HG02973 (cell line): Measurements from ENCODE around the gene DIAPH3.
A peak's percentile ranks its signal among the peaks of the same experiment; 100 is the strongest.

Experiments
- ATAC-seq: cut with Tn5 transposase; IDR thresholded peaks from one replicate; pipeline ENCODE4 v1.9.1; 2021; ENCODE audit warnings: moderate library complexity; ENCODE audit not compliant: unreplicated experiment

The DIAPH3 gene

DNA sequence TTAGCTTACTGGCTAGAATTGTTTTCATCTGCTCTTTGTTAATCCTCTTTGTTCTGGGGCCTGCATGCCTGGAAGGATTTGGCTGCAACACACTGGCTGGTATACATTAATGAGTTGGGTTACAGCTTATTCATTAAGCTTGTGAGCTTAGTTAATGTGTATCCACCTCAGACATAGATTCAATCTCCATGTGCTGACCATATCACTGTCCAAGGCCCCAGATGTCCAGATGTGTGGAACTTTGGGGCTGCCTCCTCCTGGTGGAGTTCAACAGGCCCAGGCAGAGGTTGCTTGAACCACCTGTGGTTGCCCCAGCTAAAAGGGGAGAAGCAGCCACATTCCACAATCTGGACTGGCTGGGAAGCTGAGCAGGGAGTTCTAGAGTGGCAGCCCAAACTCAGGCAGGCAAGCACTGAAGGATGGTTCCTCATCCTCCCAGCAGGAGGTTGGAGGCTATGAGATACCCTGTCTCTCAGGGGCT is 5.4 kb downstream of the DIAPH3 start:
- ATAC-seq: peak; percentile 38

GRCh38 chr13:60155978-60156377 is 7.8 kb downstream of the DIAPH3 start:
- no peak for ATAC-seq

GRCh38 chr13:60152904-60153303 is 10.8 kb downstream of the DIAPH3 start:
- ATAC-seq: no peak

GRCh38 chr13:60152114-60152513 is 11.6 kb downstream of the DIAPH3 start:
- ATAC-seq: no peak

GRCh38 chr13:60150538-60150937 is 13.2 kb downstream of the DIAPH3 start:
- no peak for ATAC-seq

DNA sequence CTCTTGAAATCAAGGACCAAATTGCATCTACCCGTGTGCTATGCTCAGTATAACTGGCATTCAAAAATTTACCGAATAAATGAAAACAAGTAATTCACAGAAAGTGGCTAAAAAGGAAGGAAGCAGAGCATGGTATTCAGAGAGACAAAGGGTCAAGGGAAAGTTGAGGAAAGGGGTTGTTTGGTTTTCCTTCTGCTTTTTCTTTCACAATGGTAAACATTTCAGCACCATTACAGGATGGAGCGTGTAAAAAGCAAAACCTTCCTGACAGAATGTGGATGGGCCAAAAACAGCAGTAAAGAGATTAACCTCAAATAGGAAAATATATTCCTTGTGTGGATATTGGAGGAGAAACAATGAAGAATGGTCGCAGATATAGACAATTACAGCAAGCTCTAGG is 14.8 kb downstream of the DIAPH3 start:
- no peak for ATAC-seq

GRCh38 chr13:60147361-60147760 is 16.4 kb downstream of the DIAPH3 start:
- no peak for ATAC-seq

- ATAC-seq: no peak
These were observed 17.3 kb downstream of the DIAPH3 start for GRCh38 chr13:60146471-60146870.

GRCh38 chr13:60143775-60144174 is 20.0 kb downstream of the DIAPH3 start:
- no peak for ATAC-seq

DNA sequence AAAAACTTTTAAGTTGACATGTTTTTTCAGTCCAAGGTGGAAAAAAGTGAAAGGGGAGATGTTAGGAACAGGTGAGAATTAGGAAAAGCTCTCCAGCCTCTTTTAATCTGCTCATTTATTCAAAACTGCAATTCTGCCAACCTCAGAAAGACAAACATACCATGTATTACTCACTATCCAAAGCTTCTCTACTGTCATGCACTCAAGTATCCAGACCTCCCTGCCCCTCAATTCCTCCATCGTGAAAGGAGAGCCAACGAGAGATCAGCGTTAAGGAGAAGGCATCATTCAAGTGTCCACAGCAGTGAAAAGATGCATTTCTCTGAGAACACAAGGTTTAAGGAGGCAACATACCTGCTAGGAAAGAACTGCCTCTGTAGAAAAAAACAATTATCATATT is 24.5 kb downstream of the DIAPH3 start:
- ATAC-seq: no peak

DNA sequence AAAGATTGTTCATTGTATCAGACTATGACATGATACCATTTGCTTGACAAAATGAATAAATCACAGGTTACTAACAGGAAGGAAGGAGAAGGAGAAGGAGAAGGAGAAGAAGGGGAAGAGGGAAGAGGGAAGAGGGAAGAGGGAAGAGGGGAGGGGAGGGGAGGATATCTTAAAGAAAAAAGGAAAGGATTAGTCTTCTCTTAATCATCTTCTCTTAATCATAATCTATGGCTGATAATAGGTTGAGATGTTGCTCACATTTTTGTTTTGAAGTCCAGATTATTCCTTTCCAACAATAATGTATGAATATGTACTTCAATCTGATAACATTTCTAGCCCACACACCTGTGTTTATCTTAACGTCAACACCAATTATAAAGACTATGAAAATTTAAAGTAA is 25.1 kb downstream of the DIAPH3 start:
- no peak for ATAC-seq

- no peak for ATAC-seq
These were observed 25.7 kb downstream of the DIAPH3 start for GRCh38 chr13:60137911-60138560.

- no peak for ATAC-seq
These were observed 28.4 kb downstream of the DIAPH3 start for GRCh38 chr13:60135344-60135743.

GRCh38 chr13:60134376-60134775 is 29.4 kb downstream of the DIAPH3 start:
- no peak for ATAC-seq

DNA sequence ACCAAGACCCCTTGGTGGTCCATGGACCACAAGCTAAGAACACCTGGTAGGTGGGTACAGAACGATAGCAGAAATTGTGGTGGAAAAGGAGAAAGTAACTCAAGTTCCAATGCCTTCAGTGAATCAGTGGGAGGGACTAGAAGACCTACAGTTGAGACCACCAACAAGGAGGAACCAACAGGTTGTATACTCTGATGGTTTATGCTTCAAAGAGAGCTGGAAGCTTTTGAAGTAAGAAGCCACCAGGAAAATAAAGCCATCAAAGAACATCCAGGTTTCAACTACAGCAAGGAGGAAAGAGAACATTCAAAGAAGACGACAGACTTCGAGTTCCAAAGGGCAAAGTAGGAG is 42.4 kb downstream of the DIAPH3 start:
- no peak for ATAC-seq

DNA sequence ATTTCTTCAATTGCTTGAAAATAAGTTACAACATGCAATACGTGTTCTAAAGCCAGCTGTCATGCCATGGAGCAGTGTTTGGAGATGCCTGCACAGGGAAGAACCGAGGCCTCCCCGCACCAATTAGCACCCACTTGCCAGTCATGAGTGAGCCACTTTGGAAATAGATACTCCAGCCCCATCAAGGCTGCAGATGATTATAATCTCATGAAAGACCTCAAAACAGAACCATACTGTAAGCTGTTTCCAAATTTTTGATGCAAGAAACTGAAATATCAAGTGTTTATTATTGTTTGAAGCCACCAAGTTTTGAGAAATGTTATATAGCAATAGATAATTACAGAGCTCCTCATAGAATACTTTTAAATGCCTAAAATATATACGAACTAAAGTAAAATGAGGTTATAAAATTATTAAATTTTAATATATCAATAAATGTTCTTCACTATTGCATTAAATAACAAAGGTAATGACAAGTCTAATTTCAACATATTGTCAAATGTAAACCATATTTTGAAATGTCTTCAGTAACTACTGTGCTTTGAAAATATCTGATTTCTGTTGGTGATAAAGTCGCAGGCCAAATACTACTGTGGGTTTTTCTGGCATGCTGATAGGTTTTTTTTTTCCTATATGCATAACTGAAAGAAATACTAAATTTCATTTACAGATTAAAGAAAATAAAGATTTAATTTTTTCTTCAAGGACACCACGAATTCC is 43.0 kb downstream of the DIAPH3 start:
- ATAC-seq: no peak

DNA sequence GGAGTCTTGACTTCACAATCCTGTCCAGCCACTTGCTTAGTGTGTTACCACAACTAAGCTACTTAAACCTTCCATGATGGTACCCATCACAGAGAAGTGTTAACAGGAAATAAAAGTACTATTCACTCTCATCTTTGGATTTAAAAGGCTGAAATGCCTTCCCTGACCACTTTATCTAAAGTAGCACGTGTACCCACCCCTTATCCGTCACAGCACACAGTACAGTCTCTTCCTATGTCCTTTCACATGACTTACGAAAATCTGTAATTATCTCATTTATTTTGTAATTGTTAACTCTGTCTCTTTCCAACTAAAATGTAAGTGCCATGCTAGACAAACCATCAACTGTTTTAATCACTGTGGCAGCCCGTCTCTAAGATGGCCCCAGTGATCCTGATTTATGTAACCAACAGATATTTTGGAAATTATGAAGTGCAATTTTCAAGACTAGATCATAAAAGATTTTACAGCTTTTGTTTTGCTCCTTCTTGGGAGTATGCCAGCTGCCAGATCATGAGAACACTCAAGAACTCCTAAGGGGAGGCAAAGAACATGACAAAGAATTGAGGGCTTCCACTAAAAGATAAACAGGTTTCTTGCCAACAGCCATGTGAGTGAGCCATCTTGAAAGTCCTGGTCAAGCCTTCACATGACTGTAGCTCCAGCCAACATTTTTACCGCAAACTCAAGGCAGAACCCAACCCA is 44.9 kb downstream of the DIAPH3 start:
- ATAC-seq: no peak

- ATAC-seq: no peak
These were observed 49.2 kb downstream of the DIAPH3 start for GRCh38 chr13:60114499-60115028.

DNA sequence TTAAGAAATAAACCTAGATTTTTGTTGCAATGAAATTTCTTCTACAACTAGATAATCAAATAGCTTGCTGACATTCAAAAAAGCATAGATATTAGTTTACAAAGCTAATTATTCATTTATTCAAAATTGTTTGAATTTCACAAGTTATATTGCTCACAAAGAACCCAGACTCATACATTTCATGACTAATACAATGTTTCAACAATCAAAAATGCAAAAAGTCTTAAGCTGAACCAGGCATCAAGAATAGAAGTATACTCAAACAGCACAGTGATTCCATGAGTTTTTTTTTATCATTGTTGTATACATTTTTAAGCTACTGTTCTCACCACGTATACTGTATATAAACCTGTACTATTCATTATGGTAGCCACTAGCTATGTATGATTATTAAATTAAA is 51.0 kb downstream of the DIAPH3 start:
- ATAC-seq: no peak

DNA sequence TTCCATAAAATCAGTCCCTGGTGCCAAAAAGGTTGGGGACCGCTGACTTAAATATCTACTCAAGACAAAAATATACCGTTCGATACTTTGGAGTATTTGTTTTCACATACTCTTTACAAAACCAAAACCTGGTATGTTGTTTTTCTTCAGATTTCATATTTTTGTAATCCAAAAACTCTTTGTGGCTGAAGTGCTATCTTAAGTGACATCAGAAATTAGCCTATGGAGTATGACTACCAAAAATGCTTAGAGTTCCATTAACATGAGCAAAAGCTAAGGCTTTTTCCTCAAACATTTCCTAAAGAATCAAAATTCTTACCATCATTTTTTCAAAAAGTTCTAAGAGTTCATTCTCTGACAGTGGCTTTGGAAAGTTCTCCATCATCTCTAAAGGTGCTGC is 52.0 kb downstream of the DIAPH3 start:
- ATAC-seq: no peak

- ATAC-seq: no peak
These were observed 54.4 kb downstream of the DIAPH3 start for GRCh38 chr13:60109285-60109684.

DNA sequence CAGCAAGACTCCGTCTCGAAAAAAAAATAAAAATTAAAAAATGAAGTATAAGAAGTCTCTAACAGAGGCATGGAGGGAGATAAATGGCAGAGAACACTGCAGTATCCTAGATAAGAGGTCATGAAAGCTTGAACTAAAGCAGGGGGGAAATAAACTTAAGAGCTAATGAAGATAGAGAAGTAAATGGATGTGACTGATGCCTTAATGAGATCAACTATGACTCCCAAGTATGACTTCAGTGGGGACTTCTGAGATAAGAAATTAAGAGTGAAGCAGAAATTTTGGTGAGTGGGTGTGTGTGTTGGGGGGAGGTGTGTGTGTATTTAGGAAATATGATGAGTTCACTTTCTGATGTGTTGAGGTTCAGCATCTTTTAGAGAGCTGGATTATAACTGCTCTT is 55.1 kb downstream of the DIAPH3 start:
- ATAC-seq: no peak
